ENCODE data around the gene PDE8B.

Gene PDE8B

GRCh38 chr5:77218263-77218662 lies 7.8 kb downstream of the PDE8B start:
- TF ChIP-seq CTCF (IDR thresholded peaks at IDR 0.05; ENCODE audit: control insufficient read depth, extremely low read depth, insufficient read depth) = no peak
- no peak for DNase-seq (ENCODE audit: low read depth)
- no peak overlapping the region for H3K4me3 ChIP-seq (ENCODE audit: low read depth, low read length)

GRCh38 chr5:77221115-77221514 lies 10.6 kb downstream of the PDE8B start:
- DNase-seq (ENCODE audit: low read depth) = no peak
- TF ChIP-seq CTCF (IDR thresholded peaks at IDR 0.05; ENCODE audit: control insufficient read depth, extremely low read depth, insufficient read depth) = no peak
- H3K4me3 ChIP-seq (ENCODE audit: low read depth, low read length) = no peak overlapping the region

- no peak for DNase-seq (ENCODE audit: low read depth)
- no peak overlapping the region for H3K4me3 ChIP-seq (ENCODE audit: low read depth, low read length)
- no peak for TF ChIP-seq CTCF (IDR thresholded peaks at IDR 0.05; ENCODE audit: control insufficient read depth, extremely low read depth, insufficient read depth)
Observed at GRCh38 chr5:77222722-77223121, 12.2 kb downstream of the PDE8B start.

GRCh38 chr5:77223653-77224052 lies 13.2 kb downstream of the PDE8B start:
- no peak for TF ChIP-seq CTCF (IDR thresholded peaks at IDR 0.05; ENCODE audit: control insufficient read depth, extremely low read depth, insufficient read depth)
- DNase-seq (ENCODE audit: low read depth) = no peak
- H3K4me3 ChIP-seq (ENCODE audit: low read depth, low read length) = no peak overlapping the region

- no peak overlapping the region for H3K4me3 ChIP-seq (ENCODE audit: low read depth, low read length)
- TF ChIP-seq CTCF (IDR thresholded peaks at IDR 0.05; ENCODE audit: control insufficient read depth, extremely low read depth, insufficient read depth) = no peak
- peak; percentile 26 for DNase-seq (ENCODE audit: low read depth)
Observed at GRCh38 chr5:77224672-77225355, 14.3 kb downstream of the PDE8B start.

GRCh38 chr5:77225531-77225930 lies 15.1 kb downstream of the PDE8B start:
- no peak for TF ChIP-seq CTCF (IDR thresholded peaks at IDR 0.05; ENCODE audit: control insufficient read depth, extremely low read depth, insufficient read depth)
- no peak overlapping the region for H3K4me3 ChIP-seq (ENCODE audit: low read depth, low read length)
- no peak for DNase-seq (ENCODE audit: low read depth)

- no peak overlapping the region for H3K4me3 ChIP-seq (ENCODE audit: low read depth, low read length)
- DNase-seq (ENCODE audit: low read depth) = no peak
- no peak for TF ChIP-seq CTCF (IDR thresholded peaks at IDR 0.05; ENCODE audit: control insufficient read depth, extremely low read depth, insufficient read depth)
Observed at GRCh38 chr5:77229887-77230286, 19.4 kb downstream of the PDE8B start.

Measured in LNCaP clone FGC (cell line).